Lung (tissue), 12 donors: ENCODE data around the gene EHD3. TPM values are rescaled to one million over a fixed set of nuclear protein-coding genes. Genes with fewer than 3 reads are reported as not detected.

ENCODE experiments used
- ATAC-seq: fragments of 200-7000 bp; cut with Tn5 transposase; one replicate; pipeline ENCODE4 v1.9.1; 2020; ENCODE audit warnings: moderate number of reproducible peaks; ENCODE audit not compliant: insufficient read depth, low FRiP score
- DNase-seq, 3 donors: peaks; one replicate each; pipeline ENCODE4 v3.0.0-alpha.2; 2013 to 2017
- H3K27ac ChIP-seq, 2 donors: one replicate each; pipeline ENCODE4 v1.5.1; 2013; ENCODE audit warnings: mild to moderate bottlenecking in 2 of 2, moderate library complexity in 2 of 2, control low read depth in 1 of 2, inconsistent platforms in 1 of 2, low read depth in 1 of 2, low read length in 1 of 2
- H3K27me3 ChIP-seq, 3 donors: one replicate each; pipeline ENCODE4 v1.5.1; 2013; ENCODE audit warnings: low read length in 2 of 3; ENCODE audit not compliant: control insufficient read depth in 3 of 3, insufficient read depth in 3 of 3
- H3K36me3 ChIP-seq, 4 donors: one replicate each; pipeline ENCODE4 v1.5.1; 2013; ENCODE audit warnings: low read length in 4 of 4, mild to moderate bottlenecking in 1 of 4, moderate library complexity in 1 of 4; ENCODE audit not compliant: control insufficient read depth in 4 of 4, insufficient read depth in 4 of 4
- H3K4me1 ChIP-seq, 5 donors: one replicate each; pipeline ENCODE4 v1.5.1; 2013; ENCODE audit warnings: low read length in 5 of 5, mild to moderate bottlenecking in 2 of 5, moderate library complexity in 1 of 5; ENCODE audit not compliant: control insufficient read depth in 5 of 5, insufficient read depth in 5 of 5
- H3K4me3 ChIP-seq: one replicate; pipeline ENCODE4 v1.5.1; 2013; ENCODE audit warnings: mild to moderate bottlenecking, control low read depth, moderate library complexity
- H3K9ac ChIP-seq, 2 donors: one replicate each; pipeline ENCODE4 v1.5.1; 2013; ENCODE audit warnings: low read length in 2 of 2, control low read depth in 1 of 2; ENCODE audit not compliant: insufficient read depth in 1 of 2
- H3K9me3 ChIP-seq, 4 donors: one replicate each; pipeline ENCODE4 v1.5.1; 2013; ENCODE audit warnings: low read length in 3 of 4, mild to moderate bottlenecking in 1 of 4, moderate library complexity in 1 of 4; ENCODE audit not compliant: control insufficient read depth in 4 of 4, insufficient read depth in 3 of 4
- WGBS, 2 donors: extraction: QIAGEN DNeasy Blood & Tissue Kit; methylation state at CpG; one replicate each; pipeline ENCODE4 v1.1.7; 2013; 5-methylcytosine and 5-hydroxymethylcytosine counted together
- polyA plus RNA-seq, 2 donors: library from polyadenylated mRNA; stranded (reverse); fragments of 200-250 nt; gene quantifications; one replicate each; pipeline ENCODE4 v1.2.1, GENCODE V29; 2013
- total RNA-seq, 2 donors: library from RNA; depleted of rRNA in 1 of 2; stranded (reverse); fragments of >200 nt in 1 of 2; gene quantifications; one replicate each; pipeline ENCODE4 v1.2.1, GENCODE V29; 2014 to 2021
- TF ChIP-seq, protein P1 (sequence below): IDR thresholded peaks from 2 replicates; pipeline ENCODE4 v1.5.1; 2012; ENCODE audit warnings: mild to moderate bottlenecking; ENCODE audit errors: control extremely low read depth, extremely low read depth
- donor health status: control.
- donor health status: control.
- donor health status: Bipolar disorder and iron deficiency.
- donor health status: healthy.
- donor health status: DM: yes; HTN: yes; CAD: no.

EHD3 gene
- total and polyA plus RNA-seq, 4 donors, result 1.5 to 9.5 (median 5.1) TPM

DNA sequence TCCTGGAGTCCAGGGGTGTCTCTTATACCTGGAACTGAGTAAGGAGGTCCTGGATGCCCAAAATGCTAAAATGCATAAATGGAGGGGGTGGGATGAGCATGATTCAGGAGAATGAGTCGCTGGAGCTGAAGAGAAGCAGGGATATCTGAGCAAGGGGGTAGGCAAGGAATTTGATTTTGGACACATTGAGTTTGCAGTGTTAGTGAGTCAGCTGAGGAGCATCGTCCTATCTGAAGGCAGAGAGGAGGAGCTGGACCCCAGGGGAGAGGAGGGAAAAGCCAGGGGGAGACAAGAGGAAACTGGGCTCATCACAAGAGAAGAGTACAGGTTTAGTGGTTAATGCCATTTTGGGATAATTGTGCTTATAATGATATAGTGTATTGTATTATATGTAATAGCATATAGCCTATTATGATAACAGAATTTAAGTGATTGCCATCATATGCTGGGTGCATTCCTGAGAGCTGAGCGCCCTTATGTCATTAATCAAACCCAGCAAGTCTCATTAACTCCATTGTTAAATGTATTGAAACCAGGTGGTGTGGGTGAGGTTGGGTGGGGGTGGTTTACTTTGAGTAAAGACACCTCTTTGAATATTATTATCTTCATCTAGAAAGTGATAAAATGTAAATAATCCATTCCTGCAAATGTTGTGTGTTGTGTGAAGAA lies 12.4 kb downstream of the EHD3 start:
- Histone ChIP-seq H3K9me3 (no peaks in the 10 kb centered on the region), H3K36me3 (peaks cover 0 to 12% (median 1%) of the 10 kb centered on the region in 4 donors), H3K9ac (no peak overlapping the region), H3K4me3 (no peak overlapping the region), H3K27ac (no peak overlapping the region), H3K4me1 (peaks cover 0 to 9% (median 0%) of the 10 kb centered on the region in 5 donors), H3K27me3 (no peaks in the 10 kb centered on the region)
- WGBS, 2 donors, result 93 to 95% methylated on average over 3 of the region's 3 CpGs
- ATAC-seq, result no peak
- TF ChIP-seq, protein P1, sequence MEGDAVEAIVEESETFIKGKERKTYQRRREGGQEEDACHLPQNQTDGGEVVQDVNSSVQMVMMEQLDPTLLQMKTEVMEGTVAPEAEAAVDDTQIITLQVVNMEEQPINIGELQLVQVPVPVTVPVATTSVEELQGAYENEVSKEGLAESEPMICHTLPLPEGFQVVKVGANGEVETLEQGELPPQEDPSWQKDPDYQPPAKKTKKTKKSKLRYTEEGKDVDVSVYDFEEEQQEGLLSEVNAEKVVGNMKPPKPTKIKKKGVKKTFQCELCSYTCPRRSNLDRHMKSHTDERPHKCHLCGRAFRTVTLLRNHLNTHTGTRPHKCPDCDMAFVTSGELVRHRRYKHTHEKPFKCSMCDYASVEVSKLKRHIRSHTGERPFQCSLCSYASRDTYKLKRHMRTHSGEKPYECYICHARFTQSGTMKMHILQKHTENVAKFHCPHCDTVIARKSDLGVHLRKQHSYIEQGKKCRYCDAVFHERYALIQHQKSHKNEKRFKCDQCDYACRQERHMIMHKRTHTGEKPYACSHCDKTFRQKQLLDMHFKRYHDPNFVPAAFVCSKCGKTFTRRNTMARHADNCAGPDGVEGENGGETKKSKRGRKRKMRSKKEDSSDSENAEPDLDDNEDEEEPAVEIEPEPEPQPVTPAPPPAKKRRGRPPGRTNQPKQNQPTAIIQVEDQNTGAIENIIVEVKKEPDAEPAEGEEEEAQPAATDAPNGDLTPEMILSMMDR, result no peak
- DNase-seq, result no peak

DNA sequence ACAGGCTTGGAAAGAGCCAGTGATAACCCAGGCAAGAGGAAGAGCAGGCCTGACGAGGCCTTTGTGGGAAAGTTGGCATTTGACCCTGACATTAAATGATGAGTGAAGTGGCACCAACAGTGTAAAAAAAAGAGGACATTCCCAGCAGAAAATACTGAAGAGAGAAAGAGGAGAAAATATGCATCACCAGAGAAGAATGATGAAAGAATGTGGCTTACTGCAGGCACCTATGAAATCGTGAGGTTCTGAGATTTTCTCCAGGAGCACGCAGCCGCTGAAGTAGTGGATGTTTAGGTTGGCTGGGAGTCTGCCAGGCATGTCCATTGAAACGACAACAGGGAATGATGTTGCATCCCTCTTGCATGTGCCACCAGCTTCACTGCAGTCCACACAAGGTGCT lies 13.8 kb downstream of the EHD3 start:
- Histone ChIP-seq H3K4me1 (peaks cover 0 to 10% (median 0%) of the 10 kb centered on the region in 5 donors), H3K4me3 (no peak overlapping the region), H3K27ac (no peak overlapping the region), H3K36me3 (peaks cover 0 to 12% (median 1%) of the 10 kb centered on the region in 4 donors), H3K27me3 (no peaks in the 10 kb centered on the region), H3K9me3 (no peaks in the 10 kb centered on the region), H3K9ac (no peak overlapping the region)
- ATAC-seq (no peak), DNase-seq (no peak)
- WGBS, 2 donors, result 83 to 87% methylated on average over 5 of the region's 5 CpGs
- TF ChIP-seq, protein P1, result no peak

DNA sequence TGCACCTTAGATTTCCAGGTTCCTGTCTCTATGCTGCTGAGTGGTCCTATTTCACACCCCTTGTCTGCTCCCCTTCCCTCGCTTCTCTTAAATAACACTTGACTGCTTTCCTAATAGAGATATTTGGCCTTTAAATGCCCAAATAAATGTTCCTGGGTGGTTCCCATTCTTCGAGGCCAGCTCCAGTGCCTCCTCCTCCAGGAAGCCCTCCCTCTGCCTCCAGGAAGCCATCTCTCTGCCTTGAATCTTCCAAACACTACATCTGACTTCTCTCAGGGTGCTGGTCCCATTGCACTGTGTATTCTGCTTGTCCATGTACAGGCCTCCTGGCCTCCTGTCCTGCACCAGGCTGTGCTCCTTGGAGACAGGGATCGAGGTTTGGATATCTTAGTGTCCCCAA lies 14.2 kb downstream of the EHD3 start:
- WGBS, 2 donors, result 92 to 94% methylated on average over 3 of the region's 3 CpGs
- no peak overlapping the region for H3K27ac ChIP-seq
- DNase-seq, result peak in 1 of 3 donors; percentile 8

More for the DNA sequence above, 14.2 kb downstream of the EHD3 start:
- H3K4me1 ChIP-seq, result peaks cover 0 to 10% (median 0%) of the 10 kb centered on the region in 5 donors
- ATAC-seq, result no peak
- no peaks in the 10 kb centered on the region for H3K27me3 ChIP-seq
- no peak overlapping the region for H3K4me3 ChIP-seq
- H3K9me3 ChIP-seq, result no peaks in the 10 kb centered on the region
- peaks cover 0 to 12% (median 1%) of the 10 kb centered on the region in 4 donors for H3K36me3 ChIP-seq
- TF ChIP-seq, protein P1, result no peak
- H3K9ac ChIP-seq, result no peak overlapping the region
